HG02981 (cell line): ENCODE results near the gene ERCC8.
"Not testable (repeated sequence)": the region's sequence is repeated elsewhere in the genome, so short reads cannot be mapped to it uniquely, and the experiment has no call there.

ENCODE experiments used
- ATAC-seq: cut with Tn5 transposase; IDR thresholded peaks from one replicate; pipeline ENCODE4 v1.9.1; 2021; ENCODE audit warnings: mild to moderate bottlenecking, moderate library complexity; ENCODE audit not compliant: unreplicated experiment

The ERCC8 gene, protein sequence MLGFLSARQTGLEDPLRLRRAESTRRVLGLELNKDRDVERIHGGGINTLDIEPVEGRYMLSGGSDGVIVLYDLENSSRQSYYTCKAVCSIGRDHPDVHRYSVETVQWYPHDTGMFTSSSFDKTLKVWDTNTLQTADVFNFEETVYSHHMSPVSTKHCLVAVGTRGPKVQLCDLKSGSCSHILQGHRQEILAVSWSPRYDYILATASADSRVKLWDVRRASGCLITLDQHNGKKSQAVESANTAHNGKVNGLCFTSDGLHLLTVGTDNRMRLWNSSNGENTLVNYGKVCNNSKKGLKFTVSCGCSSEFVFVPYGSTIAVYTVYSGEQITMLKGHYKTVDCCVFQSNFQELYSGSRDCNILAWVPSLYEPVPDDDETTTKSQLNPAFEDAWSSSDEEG

GRCh38 chr5:60944904-60945812, at the start of gene ERCC8, which contains the start of gene NDUFAF2:
Gene ERCC8 (minus strand): TSS chr5:60945070. CDS start chr5:60945008, 62 bp downstream.
Gene NDUFAF2 (plus strand): TSS chr5:60945205. CDS start chr5:60945256, 51 bp downstream.
- ATAC-seq, result peak; percentile 100

- ATAC-seq, result no peak
Measured at GRCh38 chr5:60993875-60994571, 49.2 kb upstream of the ERCC8 start.

DNA sequence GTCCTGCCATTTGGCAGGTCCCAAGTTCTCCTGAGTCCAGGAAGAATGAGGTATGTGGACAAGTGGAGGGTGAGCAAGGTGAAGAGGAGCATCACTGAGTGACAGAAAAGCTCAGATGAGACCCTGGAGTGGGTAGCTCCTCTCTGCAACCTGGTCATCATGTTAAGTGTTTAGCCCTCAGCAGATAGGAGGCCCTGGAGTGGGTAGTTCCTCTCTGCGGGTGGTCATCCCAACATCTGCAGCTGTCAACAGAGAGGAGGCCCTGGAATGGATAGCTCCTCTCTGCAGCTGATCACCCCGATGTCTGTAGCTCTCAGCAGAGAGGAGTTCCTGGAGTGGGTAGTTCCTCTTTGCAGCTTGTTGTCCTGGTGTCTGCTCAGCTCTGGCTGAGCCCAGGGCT, 48.6 kb upstream of the ERCC8 start:
- ATAC-seq, result no peak

- ATAC-seq, result no peak
Measured at GRCh38 chr5:60992871-60993270, 48.0 kb upstream of the ERCC8 start.

GRCh38 chr5:60989790-60990189, 44.9 kb upstream of the ERCC8 start:
- no peak for ATAC-seq

DNA sequence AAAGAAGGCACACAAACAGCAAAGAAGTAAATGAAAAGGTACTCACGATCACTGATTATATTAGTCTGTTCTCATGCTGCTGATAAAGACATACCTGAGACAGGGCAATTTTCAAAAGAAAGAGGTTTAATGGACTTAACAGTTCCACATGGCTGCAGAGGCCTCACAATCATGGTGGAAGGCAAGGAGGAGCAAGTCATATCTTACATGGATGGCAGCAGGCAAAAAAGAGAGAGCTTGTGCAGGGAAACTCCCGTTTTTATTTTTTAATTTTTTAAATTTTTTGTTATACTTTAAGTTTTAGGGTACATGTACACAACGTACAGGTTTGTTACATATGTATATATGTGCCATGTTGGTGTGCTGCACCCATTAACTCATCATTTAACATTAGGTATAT, 37.3 kb upstream of the ERCC8 start:
- not testable (repeated sequence) for ATAC-seq

DNA sequence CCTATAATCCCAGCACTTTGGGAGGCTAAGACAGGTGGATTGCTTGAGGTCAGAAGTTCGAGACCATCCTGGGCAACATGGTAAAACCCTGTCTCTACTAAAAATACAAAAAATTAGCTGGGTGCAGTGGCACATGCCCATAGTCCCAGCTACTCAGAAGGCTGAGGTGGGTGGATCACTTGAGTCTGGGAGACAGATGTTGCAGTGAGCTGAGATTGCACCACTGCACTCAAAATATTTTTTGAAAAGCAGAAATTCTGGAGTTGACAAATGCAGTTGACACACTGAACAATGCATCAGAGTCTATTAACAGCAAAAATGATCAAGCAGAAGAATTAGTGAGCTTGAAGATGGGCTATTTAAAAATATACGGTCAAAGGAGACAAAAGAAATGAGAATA, 35.6 kb upstream of the ERCC8 start:
- ATAC-seq, result no peak

DNA sequence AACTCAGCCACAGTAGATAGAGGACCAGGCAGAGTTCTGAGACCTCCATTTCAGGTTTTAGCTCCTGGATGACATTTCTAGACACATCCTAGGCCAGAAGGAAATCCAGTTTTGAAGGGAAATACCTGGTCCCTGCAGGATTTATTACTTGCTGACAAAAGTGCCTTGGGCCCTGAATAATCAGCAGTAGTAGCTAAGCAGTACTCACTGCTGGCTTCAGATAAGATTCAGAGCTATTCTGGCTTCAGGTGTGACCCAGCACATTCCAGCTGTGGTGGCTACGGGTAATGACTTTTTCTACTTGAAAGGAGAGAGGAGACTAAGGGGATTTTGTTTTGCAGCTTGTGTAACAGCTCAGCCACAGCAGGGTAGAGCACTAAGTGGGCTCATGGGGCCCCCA, 34.1 kb upstream of the ERCC8 start:
- no peak for ATAC-seq

- no peak for ATAC-seq
Measured at GRCh38 chr5:60977956-60978737, 33.3 kb upstream of the ERCC8 start.

DNA sequence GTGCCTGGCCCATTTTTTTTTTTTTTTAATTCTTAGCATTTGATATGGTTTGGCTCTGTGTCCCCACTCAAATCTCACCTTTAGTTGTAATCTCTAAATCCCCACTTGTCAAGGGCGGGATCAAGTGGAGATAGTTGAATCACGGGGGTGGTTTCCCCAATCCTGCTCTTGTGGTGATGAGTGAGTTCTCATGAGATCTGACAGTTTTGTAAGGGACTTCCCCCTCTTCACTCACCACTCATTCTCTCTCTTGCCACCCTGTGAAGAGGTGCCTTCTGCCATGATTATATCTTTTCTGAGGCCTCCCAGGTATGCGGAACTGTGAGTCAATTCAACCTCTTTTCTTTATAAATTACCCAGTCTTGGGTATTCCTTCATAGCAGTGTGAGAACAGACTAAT, 27.4 kb upstream of the ERCC8 start:
- ATAC-seq, result no peak

DNA sequence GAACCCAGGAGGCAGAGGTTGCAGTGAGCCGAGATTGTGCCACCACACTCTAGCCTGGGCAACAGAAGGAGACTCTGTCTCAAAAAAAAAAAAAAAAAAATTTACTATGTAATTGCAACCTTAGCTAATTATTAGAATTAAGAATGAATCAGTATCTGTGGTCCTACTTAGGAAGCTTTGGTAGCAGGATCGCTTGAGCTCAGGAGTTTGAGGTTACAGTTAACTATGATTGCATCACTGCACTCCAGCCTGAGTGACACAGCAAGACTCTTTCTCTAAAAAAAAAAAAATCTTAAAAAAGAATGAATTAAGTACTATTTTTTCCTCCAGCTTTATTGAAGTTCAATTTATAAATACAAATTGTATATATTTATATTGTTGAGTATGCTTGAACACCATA, 16.8 kb upstream of the ERCC8 start:
- ATAC-seq, result no peak

GRCh38 chr5:60960591-60960990, 15.7 kb upstream of the ERCC8 start:
- ATAC-seq, result no peak

GRCh38 chr5:60959156-60959555, 14.3 kb upstream of the ERCC8 start:
- no peak for ATAC-seq

- no peak for ATAC-seq
Measured at GRCh38 chr5:60958712-60959111, 13.8 kb upstream of the ERCC8 start.

- no peak for ATAC-seq
Measured at GRCh38 chr5:60958088-60958487, 13.2 kb upstream of the ERCC8 start.

DNA sequence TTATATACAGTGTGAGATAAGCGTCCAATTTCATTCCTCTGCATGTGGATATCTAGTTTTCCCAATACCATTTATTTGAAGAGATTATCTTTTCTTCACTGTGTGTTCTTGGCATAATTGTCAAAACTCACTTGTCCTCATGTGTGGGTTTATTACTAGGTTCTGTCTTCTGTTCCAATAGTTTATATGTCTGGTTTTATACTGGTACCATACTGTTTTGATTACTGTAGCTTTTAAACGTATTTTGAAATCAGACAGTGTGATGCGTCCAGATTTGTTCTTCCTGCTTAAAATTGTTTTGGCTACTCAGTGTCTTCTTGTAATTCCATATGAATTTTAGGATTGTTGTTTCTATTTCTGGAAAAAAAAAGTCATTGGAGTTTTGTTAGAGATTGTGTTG, 10.4 kb upstream of the ERCC8 start:
- no peak for ATAC-seq

DNA sequence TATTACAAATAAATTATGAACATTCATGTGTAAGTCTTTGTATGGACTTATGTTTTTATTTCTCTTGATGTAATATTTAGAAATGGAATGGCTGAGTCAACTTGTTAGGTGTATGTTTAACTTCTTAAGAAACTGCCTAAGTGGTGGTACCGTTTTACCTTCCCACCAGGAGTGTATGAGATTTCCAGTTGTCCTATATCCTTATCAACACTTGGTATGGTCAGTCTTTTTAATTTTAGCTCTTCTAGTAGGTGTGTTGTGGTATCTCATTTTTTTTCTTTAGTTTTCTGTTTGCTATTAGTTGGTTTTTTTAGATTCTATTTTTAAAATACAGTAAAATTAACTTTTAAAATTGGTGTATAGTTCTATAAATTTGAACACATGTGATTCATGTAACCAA, 3.9 kb upstream of the ERCC8 start:
- no peak for ATAC-seq

GRCh38 chr5:60945813-60946187, 930 bp upstream of the ERCC8 start:
- ATAC-seq, result peak; percentile 20

- ATAC-seq, result no peak
Measured at GRCh38 chr5:60943624-60944023, 1.2 kb downstream of the ERCC8 start.

- ATAC-seq, result no peak
Measured at GRCh38 chr5:60929024-60929423, 15.8 kb downstream of the ERCC8 start.

GRCh38 chr5:60927450-60927849, 17.4 kb downstream of the ERCC8 start:
- ATAC-seq, result no peak
